Glutamatergic neuron (in vitro differentiated cells): ENCODE results near the gene LSMEM2. TPM values are rescaled to one million over a fixed set of nuclear protein-coding genes. Genes with fewer than 3 reads are reported as not detected.

Experiments used
- DNase-seq: peaks from one replicate; pipeline ENCODE4 v3.0.0; 2022
- H3K27ac Mint-ChIP-seq: one replicate; pipeline ENCODE4 v1.8.0; 2020; ENCODE audit warnings: mild to moderate bottlenecking, mixed read lengths, inconsistent platforms; ENCODE audit not compliant: unreplicated experiment
- H3K27me3 Mint-ChIP-seq: one replicate; pipeline ENCODE4 v1.8.0; 2020; ENCODE audit warnings: mild to moderate bottlenecking, moderate library complexity, mixed read lengths, inconsistent platforms; ENCODE audit not compliant: unreplicated experiment
- H3K36me3 Mint-ChIP-seq: one replicate; pipeline ENCODE4 v1.8.0; 2020; ENCODE audit warnings: mild to moderate bottlenecking, mixed read lengths, inconsistent platforms; ENCODE audit not compliant: unreplicated experiment
- H3K4me1 Mint-ChIP-seq: one replicate; pipeline ENCODE4 v1.8.0; 2020; ENCODE audit warnings: mild to moderate bottlenecking, low read depth, mixed read lengths, inconsistent platforms; ENCODE audit not compliant: unreplicated experiment
- H3K4me3 Mint-ChIP-seq: one replicate; pipeline ENCODE4 v1.8.0; 2020; ENCODE audit warnings: mild to moderate bottlenecking, mixed read lengths, inconsistent platforms; ENCODE audit not compliant: unreplicated experiment
- H3K9me3 Mint-ChIP-seq: one replicate; pipeline ENCODE4 v1.8.0; 2020; ENCODE audit warnings: mild to moderate bottlenecking, moderate library complexity, mixed read lengths, inconsistent platforms; ENCODE audit not compliant: unreplicated experiment
- CTCF ChIP-seq: fragments of 200-600 bp; sonication (generic); IDR thresholded peaks from one replicate; pipeline ENCODE4 v1.5.0; 2021; ENCODE audit not compliant: partially characterized antibody, unreplicated experiment
- total RNA-seq: library from RNA; stranded (reverse); fragmentation: NEBNext Ultra II Directional; extraction: Animal tissue kit (Norgen Biotek cat#: 25700); gene quantifications from one replicate; pipeline ENCODE4 v1.2.1, GENCODE V29; 2021; ENCODE audit not compliant: unreplicated experiment

LSMEM2 gene
- total RNA-seq, 1 donor from 2014 or later = not detected

- Mint-ChIP-seq H3K9me3 (peaks cover 4% of the 10 kb centered on the region), H3K27ac (no peak overlapping the region), H3K27me3 (peaks cover 6% of the 10 kb centered on the region), H3K4me1 (peaks cover 22% of the 10 kb centered on the region), H3K4me3 (no peak overlapping the region), H3K36me3 (no peaks in the 10 kb centered on the region)
- no peak for TF ChIP-seq CTCF
- no peak for DNase-seq
Measured at GRCh38 chr3:50250514-50250913, 28.4 kb upstream of the LSMEM2 start.

GRCh38 chr3:50251220-50251619 lies 27.7 kb upstream of the LSMEM2 start:
- no peak for DNase-seq
- Mint-ChIP-seq H3K4me3 (no peak overlapping the region), H3K9me3 (peaks cover 4% of the 10 kb centered on the region), H3K27ac (no peak overlapping the region), H3K27me3 (peaks cover 6% of the 10 kb centered on the region), H3K4me1 (peaks cover 21% of the 10 kb centered on the region), H3K36me3 (no peaks in the 10 kb centered on the region)
- TF ChIP-seq CTCF = no peak

- H3K4me3 Mint-ChIP-seq = no peak overlapping the region
- no peak for DNase-seq
Measured at GRCh38 chr3:50254577-50255250, 24.2 kb upstream of the LSMEM2 start.

GRCh38 chr3:50255251-50255615 lies 23.7 kb upstream of the LSMEM2 start:
- Mint-ChIP-seq H3K27me3 (peaks cover 15% of the 10 kb centered on the region), H3K27ac (no peak overlapping the region), H3K9me3 (peaks cover 11% of the 10 kb centered on the region), H3K4me3 (no peak overlapping the region), H3K36me3 (no peaks in the 10 kb centered on the region), H3K4me1 (peaks cover 15% of the 10 kb centered on the region)
- no peak for DNase-seq
- no peak for TF ChIP-seq CTCF

More at GRCh38 chr3:50254577-50255250, 24.2 kb upstream of the LSMEM2 start:
- TF ChIP-seq CTCF = no peak
- peaks cover 11% of the 10 kb centered on the region for H3K9me3 Mint-ChIP-seq
- H3K36me3 Mint-ChIP-seq = no peaks in the 10 kb centered on the region
- no peak overlapping the region for H3K27ac Mint-ChIP-seq
- H3K27me3 Mint-ChIP-seq = peaks cover 13% of the 10 kb centered on the region
- peaks cover 15% of the 10 kb centered on the region for H3K4me1 Mint-ChIP-seq
